ENCODE measurements around the gene PLEKHA6.
A peak's percentile ranks its signal among the peaks of the same experiment; 100 is the strongest.

PLEKHA6 gene

DNA sequence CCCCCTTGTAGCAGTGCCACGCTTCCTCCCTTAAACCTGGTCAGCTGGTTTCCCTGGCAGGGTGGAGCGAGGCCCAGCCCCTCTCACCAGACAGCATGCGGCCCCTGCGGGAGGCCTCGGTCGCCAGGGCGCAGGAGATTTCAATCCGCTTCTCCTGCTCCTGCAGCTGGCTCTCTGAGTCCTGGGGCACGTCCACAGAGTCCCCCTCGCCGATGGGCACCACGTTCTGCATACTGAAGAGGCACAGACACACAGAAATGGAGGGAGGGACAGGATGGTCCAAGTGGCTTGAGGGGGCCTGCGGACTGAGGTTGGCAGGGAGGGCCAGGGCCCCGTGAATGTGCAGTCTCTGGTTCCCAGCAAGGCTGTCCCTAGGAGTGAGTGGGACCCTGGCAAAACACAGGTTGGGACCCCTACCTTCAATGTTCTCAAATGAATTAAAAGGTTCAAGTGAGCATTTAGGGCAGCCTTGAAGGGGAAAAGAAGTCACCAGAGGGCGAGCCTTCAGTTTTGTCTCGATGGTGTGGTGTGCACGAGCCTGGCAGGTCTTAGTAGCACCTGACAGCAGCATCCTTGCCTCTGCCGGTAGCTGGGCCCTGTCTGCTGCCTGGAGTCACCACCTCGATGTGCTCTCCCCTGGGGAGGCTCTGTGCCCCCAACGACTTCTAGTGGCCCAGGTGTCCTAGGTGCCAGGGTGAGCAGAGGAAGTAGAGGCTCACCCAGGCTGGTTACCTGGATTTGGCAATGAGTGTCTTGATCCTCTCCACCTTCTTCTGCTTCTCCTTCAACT lies 131.5 kb downstream of the PLEKHA6 start:
- H3K4me3 ChIP-seq (ENCODE audit: low read depth, low read length) = no peak overlapping the region
- TF ChIP-seq, protein P1, sequence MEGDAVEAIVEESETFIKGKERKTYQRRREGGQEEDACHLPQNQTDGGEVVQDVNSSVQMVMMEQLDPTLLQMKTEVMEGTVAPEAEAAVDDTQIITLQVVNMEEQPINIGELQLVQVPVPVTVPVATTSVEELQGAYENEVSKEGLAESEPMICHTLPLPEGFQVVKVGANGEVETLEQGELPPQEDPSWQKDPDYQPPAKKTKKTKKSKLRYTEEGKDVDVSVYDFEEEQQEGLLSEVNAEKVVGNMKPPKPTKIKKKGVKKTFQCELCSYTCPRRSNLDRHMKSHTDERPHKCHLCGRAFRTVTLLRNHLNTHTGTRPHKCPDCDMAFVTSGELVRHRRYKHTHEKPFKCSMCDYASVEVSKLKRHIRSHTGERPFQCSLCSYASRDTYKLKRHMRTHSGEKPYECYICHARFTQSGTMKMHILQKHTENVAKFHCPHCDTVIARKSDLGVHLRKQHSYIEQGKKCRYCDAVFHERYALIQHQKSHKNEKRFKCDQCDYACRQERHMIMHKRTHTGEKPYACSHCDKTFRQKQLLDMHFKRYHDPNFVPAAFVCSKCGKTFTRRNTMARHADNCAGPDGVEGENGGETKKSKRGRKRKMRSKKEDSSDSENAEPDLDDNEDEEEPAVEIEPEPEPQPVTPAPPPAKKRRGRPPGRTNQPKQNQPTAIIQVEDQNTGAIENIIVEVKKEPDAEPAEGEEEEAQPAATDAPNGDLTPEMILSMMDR (IDR thresholded peaks at IDR 0.05; ENCODE audit: control insufficient read depth, extremely low read depth, insufficient read depth) = no peak
- no peak for DNase-seq (ENCODE audit: low read depth)

- no peak overlapping the region for H3K4me3 ChIP-seq (ENCODE audit: low read depth, low read length)
- TF ChIP-seq, protein P1 (IDR thresholded peaks at IDR 0.05; ENCODE audit: control insufficient read depth, extremely low read depth, insufficient read depth) = no peak
- DNase-seq (ENCODE audit: low read depth) = no peak
Measured at GRCh38 chr1:204227351-204227750, 132.4 kb downstream of the PLEKHA6 start.

DNA sequence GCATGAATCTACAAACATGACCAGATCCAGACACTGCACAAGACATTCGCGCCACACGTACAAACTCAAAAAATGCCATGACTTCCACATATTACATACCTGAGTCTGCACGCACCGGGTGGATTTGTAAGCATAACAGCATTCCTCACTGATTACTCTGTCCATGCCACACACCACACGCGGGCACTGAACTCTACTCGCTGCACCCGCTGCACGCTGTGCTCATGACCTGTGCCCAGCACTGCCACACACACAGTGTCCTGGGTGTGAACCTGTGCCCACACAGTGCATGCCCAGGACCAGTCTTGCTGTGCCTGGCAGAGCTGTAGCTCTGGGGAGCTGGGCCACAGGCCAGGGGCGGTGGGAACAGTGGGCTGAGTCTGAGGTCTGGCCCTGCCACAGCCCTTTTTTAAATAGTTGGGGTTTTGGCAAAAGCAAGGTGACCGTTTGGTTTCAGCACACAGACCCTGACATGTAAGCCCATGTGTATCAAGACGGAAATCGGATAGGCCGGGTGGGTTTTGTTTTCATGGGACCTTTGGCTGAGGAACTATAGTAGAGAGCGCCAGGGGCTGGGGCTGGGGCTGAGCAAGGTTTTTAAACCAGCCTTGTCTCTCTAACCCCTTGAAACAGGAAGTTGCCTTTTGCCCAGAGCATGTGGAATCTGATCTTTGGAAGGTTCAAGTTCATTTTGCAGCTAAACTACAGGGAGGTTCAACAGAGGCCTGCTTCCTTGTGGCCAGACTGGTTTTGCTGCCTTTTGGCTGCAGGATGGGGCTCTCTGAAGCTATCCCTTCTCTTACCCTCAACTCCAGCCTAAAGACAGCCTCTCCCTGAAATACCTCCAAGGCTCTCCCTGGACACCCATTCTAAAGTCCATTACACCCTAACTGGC lies 133.6 kb downstream of the PLEKHA6 start:
- TF ChIP-seq, protein P1 (IDR thresholded peaks at IDR 0.05; ENCODE audit: control insufficient read depth, extremely low read depth, insufficient read depth) = no peak
- peak; percentile 18 for DNase-seq (ENCODE audit: low read depth)
- no peak overlapping the region for H3K4me3 ChIP-seq (ENCODE audit: low read depth, low read length)

- H3K4me3 ChIP-seq (ENCODE audit: low read depth, low read length) = no peak overlapping the region
- no peak for DNase-seq (ENCODE audit: low read depth)
- TF ChIP-seq, protein P1 (IDR thresholded peaks at IDR 0.05; ENCODE audit: control insufficient read depth, extremely low read depth, insufficient read depth) = no peak
Measured at GRCh38 chr1:204224655-204225054, 135.1 kb downstream of the PLEKHA6 start.

DNA sequence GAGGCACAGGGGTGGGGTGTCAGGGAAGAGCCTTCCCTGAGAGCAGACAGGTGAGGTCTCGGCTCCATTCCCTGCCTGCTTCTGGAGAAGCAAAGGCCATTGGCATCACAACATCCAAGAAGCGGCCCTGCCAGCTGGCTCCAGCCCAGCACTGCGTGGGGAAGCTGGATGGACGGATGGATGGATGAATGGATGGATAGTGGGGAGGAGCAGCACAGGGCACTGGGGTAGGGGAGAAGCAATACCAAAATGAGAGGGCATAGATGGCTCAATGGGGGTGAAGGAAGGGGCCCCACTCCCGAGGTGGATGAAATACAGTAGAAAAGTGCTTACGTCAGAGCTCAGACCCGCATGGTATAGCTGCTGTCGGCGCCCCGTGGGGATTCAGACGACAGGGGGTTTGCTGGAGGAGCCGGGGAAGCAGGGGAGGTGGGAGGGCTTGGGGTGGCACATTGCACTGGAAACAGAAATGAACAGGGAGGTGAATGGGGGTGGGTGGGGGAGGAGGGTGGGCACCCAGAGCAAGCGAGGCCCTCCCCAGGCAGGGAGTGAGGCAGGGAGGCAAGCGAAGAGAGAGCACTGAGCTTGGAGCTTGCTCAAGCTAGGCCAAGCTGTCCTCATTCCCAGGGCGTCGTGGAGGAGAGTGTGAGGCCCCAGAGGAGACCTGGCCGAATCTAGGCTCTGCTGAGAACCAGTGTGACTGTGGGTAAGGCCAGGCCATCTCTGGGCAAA lies 136.4 kb downstream of the PLEKHA6 start:
- TF ChIP-seq, protein P1 (IDR thresholded peaks at IDR 0.05; ENCODE audit: control insufficient read depth, extremely low read depth, insufficient read depth) = no peak
- DNase-seq (ENCODE audit: low read depth) = no peak
- H3K4me3 ChIP-seq (ENCODE audit: low read depth, low read length) = no peak overlapping the region

- TF ChIP-seq, protein P1 (IDR thresholded peaks at IDR 0.05; ENCODE audit: control insufficient read depth, extremely low read depth, insufficient read depth) = no peak
- H3K4me3 ChIP-seq (ENCODE audit: low read depth, low read length) = no peak overlapping the region
- no peak for DNase-seq (ENCODE audit: low read depth)
Measured at GRCh38 chr1:204222764-204223055, 137.0 kb downstream of the PLEKHA6 start.

Measured in LNCaP clone FGC (cell line).